ENCODE results near the gene TFDP2.
A peak's percentile ranks its signal among the peaks of the same experiment; 100 is the strongest.

Gene TFDP2

GRCh38 chr3:142065344-142065743 is 84.0 kb downstream of the TFDP2 start:
- DNase-seq = no peak

GRCh38 chr3:142064454-142064853 is 84.9 kb downstream of the TFDP2 start:
- DNase-seq = no peak

DNA sequence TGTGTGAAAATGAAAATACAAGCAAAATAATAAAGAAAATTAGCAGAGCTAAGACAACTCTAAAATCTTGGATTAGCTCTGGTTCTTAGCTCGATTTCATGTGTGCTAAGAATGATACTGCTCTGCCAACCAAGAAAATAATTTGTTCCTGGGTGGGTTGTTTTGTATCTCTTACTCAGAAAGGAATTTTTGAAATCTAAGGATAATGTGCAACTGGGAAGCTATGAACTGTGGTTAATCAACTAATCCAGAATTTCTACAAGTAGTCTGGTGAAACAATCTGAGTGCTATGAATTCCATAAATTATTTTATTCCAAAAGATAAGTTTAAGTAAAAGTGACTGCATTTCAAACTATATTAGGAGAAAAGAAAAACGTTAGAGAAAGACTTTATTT is 92.0 kb downstream of the TFDP2 start:
- no peak for DNase-seq

GRCh38 chr3:142056656-142057330 is 92.6 kb downstream of the TFDP2 start:
- no peak for DNase-seq

GRCh38 chr3:142053835-142054234 is 95.5 kb downstream of the TFDP2 start:
- DNase-seq = no peak

DNA sequence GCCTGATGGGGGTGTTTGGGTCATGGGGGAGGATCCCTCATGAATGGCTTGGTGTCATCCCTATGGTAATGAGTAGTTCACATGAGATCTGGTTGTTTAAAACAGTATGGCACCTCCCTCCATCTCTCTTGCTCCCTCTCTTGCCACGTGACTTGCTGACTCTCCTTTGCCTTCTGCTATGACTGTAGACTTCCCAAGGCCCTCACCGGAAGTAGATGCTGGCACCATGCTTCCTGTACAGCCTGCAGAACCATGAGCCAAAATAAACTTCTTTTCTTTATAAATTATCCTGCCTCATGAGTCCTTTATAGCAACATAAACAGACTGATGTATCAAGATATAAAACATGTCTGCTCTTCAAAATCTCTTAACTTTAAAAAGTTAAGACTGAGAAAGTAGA is 96.1 kb downstream of the TFDP2 start:
- no peak for DNase-seq

- DNase-seq = no peak
Measured at GRCh38 chr3:142051351-142051750, 98.0 kb downstream of the TFDP2 start.

- no peak for DNase-seq
Measured at GRCh38 chr3:142047021-142047369, 102.3 kb downstream of the TFDP2 start.

- DNase-seq = no peak
Measured at GRCh38 chr3:142046320-142047020, 102.9 kb downstream of the TFDP2 start.

DNA sequence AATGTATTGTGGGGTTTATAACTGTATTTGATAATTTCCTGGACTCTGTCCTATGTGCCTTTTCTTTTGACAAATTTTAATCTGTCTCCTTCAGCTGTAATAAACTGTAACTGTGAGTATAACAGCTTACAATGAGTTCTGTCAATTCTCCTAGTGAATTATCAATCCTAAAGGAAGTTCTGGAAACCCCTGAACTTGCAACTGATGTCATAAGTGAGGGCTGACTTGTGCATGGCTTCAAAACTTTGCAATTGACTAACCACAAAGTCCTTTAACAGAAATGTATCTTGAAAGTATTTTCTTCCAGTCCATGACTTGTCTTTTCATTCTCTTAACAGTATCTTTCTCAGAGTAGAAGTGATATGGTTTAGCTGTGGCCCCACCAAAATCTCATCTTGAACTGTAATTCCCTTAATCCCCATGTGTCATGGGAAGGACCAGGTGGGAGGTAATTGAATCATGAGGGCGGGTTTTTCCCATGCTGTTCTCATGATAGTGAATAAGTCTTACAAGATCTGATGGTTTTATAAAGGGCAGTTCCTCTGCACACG is 108.3 kb downstream of the TFDP2 start:
- no peak for DNase-seq

- DNase-seq = no peak
Measured at GRCh38 chr3:142035308-142035922, 113.9 kb downstream of the TFDP2 start.

DNA sequence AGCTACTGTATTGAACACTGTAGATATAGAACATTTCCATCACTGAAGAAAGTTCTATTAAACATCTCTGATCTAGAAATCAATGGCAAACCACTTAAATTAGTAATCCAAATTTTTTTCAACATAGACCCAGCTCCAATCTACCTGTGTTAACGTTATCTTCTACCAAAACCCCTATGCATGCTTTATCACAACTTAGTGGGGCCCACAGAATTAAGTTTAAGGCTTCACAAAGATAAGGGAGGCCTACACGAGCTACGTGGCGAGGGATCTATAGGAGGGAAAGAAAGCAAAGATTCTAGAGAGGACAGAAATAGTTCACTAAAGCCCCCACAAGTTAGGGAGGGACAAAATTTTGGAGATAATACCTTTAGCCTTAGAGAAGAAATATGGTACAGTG is 116.1 kb downstream of the TFDP2 start:
- DNase-seq = no peak

DNA sequence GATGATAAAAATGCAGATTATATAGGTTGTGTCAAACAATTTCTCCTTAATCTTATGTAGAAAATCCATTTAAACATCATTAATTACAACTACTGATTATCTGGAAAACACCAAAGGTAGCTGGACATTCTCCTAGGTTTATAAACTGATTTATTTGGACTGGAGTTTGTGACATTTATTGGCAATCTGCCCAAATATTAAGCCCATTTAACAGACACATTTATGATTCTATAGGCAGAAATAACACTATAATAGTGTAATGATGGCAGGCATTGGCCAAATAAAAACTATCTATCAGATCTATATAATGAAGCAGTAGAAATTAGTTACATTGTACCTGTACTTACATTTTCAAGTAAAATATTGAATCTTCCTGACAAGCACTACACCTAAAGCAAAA is 117.8 kb downstream of the TFDP2 start:
- DNase-seq = no peak

DNA sequence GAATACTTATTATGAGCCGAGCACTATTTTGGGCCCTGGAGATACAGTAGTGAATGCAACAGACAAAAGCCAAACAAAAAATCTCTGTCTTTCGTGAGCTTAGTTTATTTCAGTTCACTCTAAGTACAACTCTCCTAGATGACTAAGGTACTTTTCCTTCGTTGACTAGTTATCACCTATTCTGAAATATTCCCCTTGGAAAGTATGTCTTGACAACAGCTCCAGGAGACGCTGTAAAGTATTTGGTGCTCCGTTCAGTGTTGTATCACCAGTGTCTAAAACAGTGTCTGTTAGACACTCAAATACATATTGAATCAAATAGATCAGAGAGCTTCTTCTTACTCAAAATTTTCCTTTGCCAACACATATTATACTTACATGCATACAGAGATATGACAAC is 119.6 kb downstream of the TFDP2 start:
- DNase-seq = no peak

- no peak for DNase-seq
Measured at GRCh38 chr3:142029052-142029642, 120.2 kb downstream of the TFDP2 start.

DNA sequence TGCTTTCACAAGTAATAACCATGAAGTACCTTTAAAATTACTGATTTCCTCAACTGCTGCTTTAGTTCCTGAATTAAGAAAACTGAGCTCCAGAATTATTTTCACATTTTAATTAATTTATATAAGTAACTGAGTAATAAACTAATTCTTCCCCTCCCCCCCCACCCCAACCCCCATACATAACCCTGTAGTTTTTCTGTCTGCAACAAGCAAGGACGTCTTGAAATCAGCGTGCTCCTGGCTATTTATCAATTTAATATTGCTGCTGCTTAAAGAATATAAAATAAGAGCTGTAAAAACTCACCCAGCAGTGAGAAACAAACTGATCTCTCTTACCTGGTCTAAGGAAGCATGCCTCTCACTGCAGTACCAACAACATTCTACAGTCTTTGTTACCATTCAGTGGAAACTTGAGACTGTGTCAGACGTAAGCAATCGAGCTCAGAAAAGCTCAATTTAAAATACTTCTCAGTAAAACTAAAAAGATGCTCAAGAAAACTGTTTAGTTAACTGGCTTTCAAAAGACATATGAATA is 121.0 kb downstream of the TFDP2 start:
- peak; percentile 23 for DNase-seq

DNA sequence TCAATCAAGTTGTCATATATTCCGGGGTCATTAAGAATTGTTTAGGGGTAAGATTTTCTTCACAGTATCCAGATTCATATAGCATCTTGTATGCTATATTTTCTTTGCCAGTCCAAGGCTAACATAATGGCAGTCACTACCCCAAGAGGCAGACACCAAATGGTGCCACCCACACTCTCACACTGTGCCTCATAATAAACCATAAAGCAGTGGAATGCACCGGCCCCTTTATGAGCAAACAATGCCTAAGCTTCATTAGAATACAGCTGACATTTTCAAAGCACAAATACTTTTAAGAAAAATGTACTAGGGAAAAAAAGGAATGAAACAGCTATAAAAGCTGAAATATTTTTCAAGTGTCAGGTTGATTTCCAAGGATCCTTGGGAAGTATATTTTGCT is 121.6 kb downstream of the TFDP2 start:
- no peak for DNase-seq

DNA sequence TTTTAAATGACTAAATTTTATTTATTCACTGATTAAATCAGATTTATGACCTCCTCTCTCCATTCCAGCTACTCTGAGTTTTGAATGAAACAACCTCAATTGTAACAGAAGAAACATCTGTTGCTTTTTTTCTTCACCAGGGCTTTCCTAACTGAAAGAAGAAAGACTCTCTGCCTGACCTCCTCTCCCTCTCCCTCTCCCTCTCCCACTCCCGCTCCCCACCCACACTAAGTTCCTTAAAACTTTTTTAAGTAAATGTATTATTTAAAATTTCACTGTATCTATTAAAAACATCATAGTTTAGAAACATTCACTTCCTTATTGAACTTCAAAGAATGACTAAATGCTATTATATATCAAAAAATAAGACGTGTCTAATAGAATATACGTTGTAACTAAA is 122.0 kb downstream of the TFDP2 start:
- DNase-seq = no peak

DNA sequence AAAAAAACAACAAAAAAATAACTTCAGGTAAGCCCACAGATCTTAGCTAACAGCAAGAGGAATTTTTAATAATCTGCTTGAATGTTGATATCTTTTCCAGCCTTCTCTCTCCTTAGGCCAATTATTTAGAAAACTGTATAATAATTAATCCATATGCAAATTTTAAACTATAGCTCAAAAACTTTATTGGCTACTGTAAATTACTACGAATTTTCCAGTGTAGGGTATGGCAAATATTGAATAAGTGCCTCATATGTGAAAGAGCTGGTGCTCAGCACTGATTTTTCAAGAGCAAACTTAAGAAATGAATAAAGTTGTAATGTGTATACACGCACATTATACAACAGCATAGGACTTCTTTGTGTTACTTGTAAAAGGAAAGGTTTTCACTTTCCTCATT is 123.0 kb downstream of the TFDP2 start:
- no peak for DNase-seq

DNA sequence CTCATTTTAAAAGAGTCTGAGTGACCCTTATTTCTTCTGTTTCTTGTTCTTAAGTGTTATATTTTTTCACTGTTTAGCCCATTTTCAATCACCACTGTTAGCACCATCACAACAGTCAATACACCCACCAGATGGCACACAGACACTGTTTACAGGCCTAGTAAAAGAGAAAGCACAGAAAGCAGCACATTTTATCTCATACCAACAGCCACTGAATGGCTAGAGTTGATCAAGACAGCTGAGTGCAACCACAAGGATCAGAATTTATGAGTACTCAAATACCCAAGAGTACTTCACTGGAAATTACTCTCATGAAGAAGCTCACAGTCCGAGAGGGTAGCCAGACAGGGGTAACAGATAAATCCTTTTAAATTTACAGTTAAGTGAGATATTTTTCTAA is 127.0 kb downstream of the TFDP2 start:
- DNase-seq = no peak

GRCh38 chr3:142021127-142021526 is 128.2 kb downstream of the TFDP2 start:
- DNase-seq = no peak

GRCh38 chr3:142019794-142020320 is 129.5 kb downstream of the TFDP2 start:
- DNase-seq = no peak

GRCh38 chr3:142013993-142014392 is 135.4 kb downstream of the TFDP2 start:
- no peak for DNase-seq
